Fibroblast of gingiva (primary cell): Measurements from ENCODE around the gene UBAC2.
"Not testable (repeated sequence)": the region's sequence is repeated elsewhere in the genome, so short reads cannot be mapped to it uniquely, and the experiment has no call there.

Experiments used
- DNase-seq: peaks from one replicate; pipeline ENCODE4 v3.0.0-alpha.2; 2011; ENCODE audit warnings: low read depth

The UBAC2 gene

GRCh38 chr13:99214731-99215130, 14.1 kb downstream of the UBAC2 start:
- no peak for DNase-seq

DNA sequence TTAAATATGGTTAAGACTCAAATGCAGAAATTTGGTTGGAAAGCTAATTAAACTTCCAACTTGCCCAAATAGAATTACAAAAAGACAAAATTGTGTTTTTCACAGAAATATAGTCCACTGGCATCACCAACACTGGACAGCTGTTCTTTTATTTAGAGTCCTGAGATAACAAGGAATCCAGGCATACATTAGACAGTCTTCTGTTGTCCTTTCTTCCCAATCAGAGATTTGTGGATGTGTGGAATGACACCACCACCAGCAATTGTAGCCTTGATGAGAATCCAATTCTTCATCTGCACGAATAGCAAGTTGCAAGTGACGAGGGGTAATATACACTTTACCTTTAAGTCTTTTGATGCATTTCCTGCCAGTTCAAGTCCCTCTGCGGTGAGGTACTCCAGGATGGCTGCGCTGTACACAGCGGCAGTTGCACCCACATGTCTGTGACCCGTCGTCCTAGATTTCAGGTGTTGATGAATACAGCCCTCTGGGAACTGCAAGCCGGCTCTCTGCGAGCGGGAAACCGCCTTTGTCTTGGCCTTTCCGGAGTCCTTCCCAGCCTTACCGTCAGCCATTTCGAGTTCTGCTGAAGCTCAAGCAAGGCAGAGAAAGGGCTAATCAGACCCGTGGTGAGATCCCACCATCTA, 14.7 kb downstream of the UBAC2 start:
- DNase-seq = no peak

GRCh38 chr13:99217461-99218110, 16.9 kb downstream of the UBAC2 start:
- DNase-seq = no peak

DNA sequence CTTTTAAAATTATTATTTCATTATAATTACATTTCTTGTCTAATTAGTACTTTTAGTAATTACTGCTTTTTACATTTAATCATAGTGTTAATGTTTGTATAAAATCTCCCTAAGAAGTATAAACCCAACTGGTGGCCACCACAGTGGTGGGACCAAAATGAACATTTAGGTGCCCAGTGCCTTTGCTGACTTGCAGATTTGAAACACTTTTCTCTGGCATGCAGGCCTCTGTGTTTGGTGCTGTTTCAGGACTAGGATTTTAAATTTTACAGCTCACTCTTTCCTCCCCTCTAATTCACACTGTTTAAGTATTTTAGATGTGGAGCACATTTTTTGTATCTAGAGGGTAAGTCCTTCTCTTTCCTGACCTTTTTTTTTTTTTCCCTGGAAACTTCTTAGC, 17.5 kb downstream of the UBAC2 start:
- DNase-seq = no peak

DNA sequence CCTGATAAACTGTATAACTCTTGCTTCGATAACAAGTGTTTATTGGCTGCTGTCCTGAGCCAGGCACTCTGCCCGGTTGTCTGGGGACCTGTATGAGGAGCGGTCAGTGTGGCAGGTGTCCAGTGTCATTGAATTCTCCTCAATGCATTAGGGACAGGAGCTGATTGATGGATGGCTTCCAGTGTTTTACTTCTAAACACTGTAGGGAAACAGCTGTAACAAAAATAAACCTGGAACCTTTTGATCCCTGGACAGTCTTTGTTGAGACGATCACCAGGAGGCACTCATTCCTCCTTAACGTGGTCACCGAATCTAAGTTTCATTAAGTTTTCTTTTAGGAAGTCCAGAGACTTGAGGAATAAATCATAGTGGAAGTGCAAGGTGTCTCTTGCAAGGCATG, 17.9 kb downstream of the UBAC2 start:
- no peak for DNase-seq

DNA sequence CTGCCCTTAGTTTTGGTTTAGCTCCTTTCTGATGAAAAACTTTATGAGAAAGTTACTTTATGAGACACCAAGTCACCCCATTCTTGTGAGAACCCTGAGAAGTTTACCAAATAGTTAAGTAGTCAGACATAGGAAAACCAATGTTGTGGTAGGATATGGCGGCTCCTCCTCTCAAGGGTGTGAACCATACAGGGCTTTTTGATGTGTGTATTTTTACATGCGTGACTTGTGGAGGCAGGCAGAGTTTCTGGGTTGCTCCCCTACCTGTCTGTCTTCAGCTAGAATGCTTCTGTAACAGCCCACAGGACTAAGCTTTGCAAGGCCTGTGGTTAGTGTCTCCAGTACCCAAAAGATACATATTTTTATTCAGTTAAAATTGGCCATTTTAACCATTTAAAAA, 18.3 kb downstream of the UBAC2 start:
- DNase-seq = no peak

DNA sequence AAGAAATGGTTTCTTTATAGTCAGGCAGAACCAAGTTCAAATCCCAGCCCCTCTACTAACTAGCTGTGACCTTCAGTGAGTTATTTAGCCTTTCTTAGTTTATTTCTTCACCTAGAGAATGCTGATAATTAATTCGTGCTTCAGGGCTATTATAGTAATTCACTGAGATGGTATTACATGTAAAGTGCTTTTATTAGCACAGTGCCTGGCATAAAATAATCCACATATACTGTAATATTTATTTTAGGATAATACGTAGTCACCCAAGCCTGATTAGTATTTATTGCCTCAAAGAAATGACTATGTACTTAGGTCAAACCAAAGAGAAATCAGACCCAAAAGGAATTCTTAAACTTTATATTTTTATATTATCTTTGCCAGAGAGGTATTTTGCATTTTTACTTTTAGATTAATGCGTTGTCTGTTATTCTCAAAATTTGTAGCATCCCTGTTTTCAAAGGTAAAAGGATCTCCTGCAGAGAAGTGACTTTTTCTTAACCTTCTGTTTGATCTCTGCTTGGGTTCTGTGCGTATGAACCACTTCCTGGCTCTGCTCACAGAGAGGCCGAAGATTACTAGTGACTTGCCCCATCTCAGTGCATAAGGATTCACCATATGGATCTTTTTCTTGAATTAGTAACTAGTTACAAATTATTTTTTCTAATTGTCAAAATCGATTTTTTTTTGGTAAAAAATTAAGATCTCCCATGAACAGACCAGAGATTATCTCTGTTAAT, 19.7 kb downstream of the UBAC2 start:
- no peak for DNase-seq

- no peak for DNase-seq
Measured at GRCh38 chr13:99221567-99222239, 21.0 kb downstream of the UBAC2 start.

DNA sequence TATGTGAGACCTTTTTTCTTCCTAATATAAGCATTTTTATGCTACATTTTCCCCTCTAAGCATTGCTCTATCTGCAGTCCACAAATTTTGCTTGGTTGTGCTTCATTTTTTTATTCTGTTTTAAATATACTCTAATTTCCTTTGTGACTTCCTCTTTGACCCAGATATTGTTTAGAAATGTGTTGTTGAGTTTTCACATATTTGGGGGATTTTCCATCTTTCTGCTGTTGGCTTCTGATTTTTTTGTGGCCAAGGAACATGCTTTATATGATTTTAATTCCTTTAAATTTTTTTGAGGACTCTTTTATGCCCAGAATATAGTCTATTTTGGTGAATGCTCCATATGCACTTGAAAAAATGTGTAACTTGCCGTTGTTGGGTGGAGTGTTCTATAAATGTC, 22.9 kb downstream of the UBAC2 start:
- DNase-seq = no peak

- no peak for DNase-seq
Measured at GRCh38 chr13:99224021-99224420, 23.4 kb downstream of the UBAC2 start.

GRCh38 chr13:99225078-99225477, 24.4 kb downstream of the UBAC2 start:
- no peak for DNase-seq

DNA sequence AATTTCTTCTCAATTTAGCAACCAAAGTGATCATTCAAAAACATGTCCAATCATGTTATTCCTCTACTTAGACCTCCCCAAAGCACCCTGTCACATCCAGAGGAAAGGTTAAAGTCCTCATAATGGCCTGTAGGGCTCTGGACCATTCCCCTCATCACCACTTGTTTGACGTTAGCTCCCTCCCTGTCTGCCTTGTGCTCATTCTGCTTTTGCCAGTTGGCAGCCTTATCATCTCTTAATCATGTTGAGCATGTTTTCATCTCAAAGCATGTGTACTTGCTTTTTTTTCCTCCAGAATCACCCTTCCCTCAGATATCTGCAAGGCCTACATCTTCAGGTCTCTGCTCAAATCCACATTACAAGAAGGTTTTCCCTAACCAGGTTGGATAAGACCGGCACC, 25.9 kb downstream of the UBAC2 start:
- no peak for DNase-seq

GRCh38 chr13:99227331-99227900, 26.8 kb downstream of the UBAC2 start:
- no peak for DNase-seq

- no peak for DNase-seq
Measured at GRCh38 chr13:99227909-99228688, 27.4 kb downstream of the UBAC2 start.

DNA sequence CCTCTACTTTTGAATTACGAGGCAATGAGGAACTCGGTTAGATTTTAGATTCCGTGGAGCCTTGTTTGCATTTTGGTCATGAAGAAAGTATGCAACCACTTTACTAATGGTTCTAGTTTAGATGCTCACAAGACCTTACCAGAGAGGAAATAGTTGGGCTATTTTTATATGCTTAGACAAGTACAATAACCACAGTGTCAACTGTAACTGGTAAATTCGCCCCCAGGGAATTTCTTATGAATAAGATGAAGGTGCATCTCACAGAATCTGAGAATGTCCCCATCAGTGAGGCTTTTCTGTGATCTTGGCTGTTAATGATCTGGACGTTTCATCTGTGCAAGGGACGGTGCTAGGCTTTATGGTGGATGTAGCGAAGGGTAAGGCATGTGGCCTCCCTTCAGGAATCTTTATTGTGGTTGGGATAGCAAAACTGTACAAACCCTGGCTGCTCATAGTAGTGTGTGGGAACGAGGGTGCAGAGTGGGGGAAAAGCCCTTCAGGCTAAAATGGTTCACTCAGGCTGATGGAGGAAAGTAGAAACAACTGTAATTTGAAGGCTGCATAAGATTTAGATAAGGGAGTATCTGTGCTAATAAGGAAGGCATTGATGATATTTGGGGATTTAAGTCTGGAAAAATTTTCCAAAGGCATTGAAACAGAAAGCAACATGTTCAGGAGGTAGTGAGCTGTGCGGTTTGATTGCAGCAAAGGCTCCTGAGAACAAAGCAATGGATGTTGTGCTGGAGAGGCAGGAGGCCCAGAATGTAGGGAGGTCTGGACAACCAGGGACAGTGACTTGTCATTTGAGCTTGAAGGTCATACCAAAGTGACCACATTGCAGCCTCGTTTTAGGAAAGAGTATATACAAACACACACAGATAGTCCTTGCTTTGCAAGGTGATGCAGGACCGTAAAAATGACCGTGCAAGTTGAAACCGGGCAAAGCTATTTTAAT, 28.4 kb downstream of the UBAC2 start:
- peak; percentile 35 for DNase-seq

DNA sequence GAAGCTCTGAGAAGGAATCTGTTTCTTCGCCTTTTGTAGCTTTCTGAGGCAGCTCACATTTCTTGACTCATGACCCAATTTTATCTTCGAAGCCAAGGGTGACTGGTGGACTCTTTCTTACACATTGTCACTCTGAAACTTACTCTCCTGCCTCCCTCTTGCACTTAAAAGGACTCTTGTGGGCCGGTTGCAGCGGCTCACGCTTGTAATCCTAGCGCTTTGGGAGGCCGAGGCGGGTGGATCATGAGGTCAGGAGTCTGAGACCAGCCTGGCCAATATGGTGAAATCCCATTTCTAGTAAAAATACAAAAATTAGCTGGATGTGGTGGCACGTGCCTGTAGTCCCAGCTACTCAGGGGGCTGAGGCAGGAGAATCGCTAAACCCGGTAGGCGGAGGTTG, 29.9 kb downstream of the UBAC2 start:
- not testable (repeated sequence) for DNase-seq

- no peak for DNase-seq
Measured at GRCh38 chr13:99230991-99231390, 30.3 kb downstream of the UBAC2 start.

GRCh38 chr13:99231721-99232120, 31.1 kb downstream of the UBAC2 start:
- no peak for DNase-seq

DNA sequence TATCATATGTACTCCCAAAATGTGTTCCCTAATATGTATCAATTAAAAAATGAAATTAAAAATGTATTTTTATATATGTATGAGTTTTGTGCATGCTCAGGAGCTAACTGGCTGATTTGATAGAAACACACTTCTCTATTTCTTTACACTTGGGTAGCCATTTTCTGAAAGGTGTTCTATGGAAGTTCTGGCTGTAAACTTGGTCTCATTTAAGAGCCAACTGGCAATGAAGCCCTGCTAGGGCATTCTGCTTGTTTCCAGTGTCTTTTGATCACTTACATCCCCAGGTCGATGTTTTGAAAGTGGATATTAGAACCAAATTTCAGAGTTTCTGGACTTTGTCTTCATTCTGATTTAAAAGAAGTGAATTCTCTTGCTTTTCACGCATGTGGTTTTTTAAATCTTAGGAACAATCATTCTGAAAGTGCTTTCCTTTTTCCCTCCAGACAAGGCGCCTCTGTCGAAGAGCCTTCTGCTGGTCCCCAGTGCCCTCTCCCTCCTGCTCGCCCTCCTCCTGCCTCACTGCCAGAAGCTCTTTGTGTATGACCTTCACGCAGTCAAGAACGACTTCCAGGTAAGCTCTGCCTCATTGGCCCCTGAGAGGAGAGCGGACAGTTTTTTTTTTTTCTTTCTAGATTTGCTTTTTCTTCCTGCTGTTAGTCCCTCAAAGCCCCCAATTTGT, 37.5 kb downstream of the UBAC2 start:
- DNase-seq = no peak

DNA sequence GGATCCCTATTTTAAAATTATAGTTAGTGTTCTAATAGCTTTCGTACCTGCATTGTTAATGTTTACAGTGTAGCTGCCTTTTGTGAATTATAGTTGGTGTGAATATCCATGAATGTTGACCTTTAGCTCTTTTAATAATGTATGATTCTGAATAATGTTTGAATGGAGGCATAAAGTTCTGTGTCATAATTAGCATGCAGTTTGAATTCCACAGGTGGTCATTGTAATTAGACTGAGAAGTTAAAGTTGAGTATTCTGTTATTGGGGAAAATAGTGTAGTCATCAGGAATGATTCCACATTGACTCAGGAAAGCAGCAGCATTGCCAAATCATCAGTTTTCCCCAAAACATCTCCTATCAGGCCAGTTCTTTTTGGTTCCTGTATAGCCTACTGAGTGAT, 45.4 kb downstream of the UBAC2 start:
- DNase-seq = no peak
